ENCODE results near the gene LCE2C.

Gene LCE2C

GRCh38 chr1:152707860-152708259, 32.8 kb downstream of the LCE2C start, which contains the start of gene LCE4A:
Gene LCE4A, plus strand, starts transcription at chr1:152708160. Its CDS starts 916 bp downstream, at chr1:152709076.
- no peak for TF ChIP-seq CTCF (IDR thresholded peaks at IDR 0.05; ENCODE audit: control insufficient read depth, extremely low read depth, insufficient read depth)
- no peak within 1 kb of the TSS for H3K4me3 ChIP-seq (ENCODE audit: low read depth, low read length)
- DNase-seq (ENCODE audit: low read depth): no peak

- no peak for DNase-seq (ENCODE audit: low read depth)
- TF ChIP-seq CTCF (IDR thresholded peaks at IDR 0.05; ENCODE audit: control insufficient read depth, extremely low read depth, insufficient read depth): no peak
- no peak overlapping the region for H3K4me3 ChIP-seq (ENCODE audit: low read depth, low read length)
These were observed 43.2 kb downstream of the LCE2C start for GRCh38 chr1:152718238-152718637.

- DNase-seq (ENCODE audit: low read depth): no peak
These were observed 50.2 kb downstream of the LCE2C start for GRCh38 chr1:152725261-152725660.

More at GRCh38 chr1:152725261-152725660, 50.2 kb downstream of the LCE2C start:
- TF ChIP-seq CTCF (IDR thresholded peaks at IDR 0.05; ENCODE audit: control insufficient read depth, extremely low read depth, insufficient read depth): no peak
- no peak overlapping the region for H3K4me3 ChIP-seq (ENCODE audit: low read depth, low read length)

Measured in LNCaP clone FGC (cell line).